Adipose tissue (tissue), 3 donors: ENCODE measurements around the gene B3GALT5. TPM values are rescaled to one million over a fixed set of nuclear protein-coding genes. Genes with fewer than 3 reads are reported as not detected.

Experiments used
- H3K27ac ChIP-seq: one replicate; pipeline ENCODE4 v1.5.1; 2013; ENCODE audit warnings: low read depth, low read length
- WGBS, 3 donors: extraction: QIAGEN DNeasy Blood & Tissue Kit; methylation state at CpG; one replicate each; pipeline ENCODE4 v1.1.7; 2013; 5-methylcytosine and 5-hydroxymethylcytosine counted together
- polyA plus RNA-seq, 3 donors: library from polyadenylated mRNA; stranded (reverse); fragments of 200-250 nt; gene quantifications; one replicate each; pipeline ENCODE4 v1.2.3, GENCODE V29; 2013
- donor health status: healthy with polysubstance abuse.
- donor health status: Bipolar disorder and iron deficiency.
- donor health status: healthy.

The B3GALT5 gene
- polyA plus RNA-seq, 3 donors: 0.18 to 1.0 TPM; not detected in 1

GRCh38 chr21:39601187-39601928 is 11.4 kb upstream of the B3GALT5 start:
- 51 to 61% (median 52%) methylated on average over 17 of the region's 17 CpGs for WGBS, 3 donors
- no peak overlapping the region for H3K27ac ChIP-seq

GRCh38 chr21:39602076-39602689 is 10.6 kb upstream of the B3GALT5 start:
- H3K27ac ChIP-seq: no peak overlapping the region
- WGBS, 3 donors: 88 to 89% (median 88%) methylated on average over 14 of the region's 14 CpGs

GRCh38 chr21:39602793-39603192 is 9.9 kb upstream of the B3GALT5 start:
- no peak overlapping the region for H3K27ac ChIP-seq
- WGBS, 3 donors: 89 to 91% (median 90%) methylated on average over 4 of the region's 4 CpGs

- no peak overlapping the region for H3K27ac ChIP-seq
- WGBS, 3 donors: 85 to 86% (median 85%) methylated on average over 8 of the region's 8 CpGs
These were observed 7.8 kb upstream of the B3GALT5 start for GRCh38 chr21:39604951-39605350.

GRCh38 chr21:39610703-39611102 is 2.0 kb upstream of the B3GALT5 start:
- 55 to 72% (median 72%) methylated on average over 3 of the region's 3 CpGs for WGBS, 3 donors
- no peak overlapping the region for H3K27ac ChIP-seq

GRCh38 chr21:39611551-39612190 is 1.1 kb upstream of the B3GALT5 start:
- 28 to 37% (median 30%) methylated on average over 19 of the region's 19 CpGs for WGBS, 3 donors

GRCh38 chr21:39613041-39613934 is 548 bp downstream of the B3GALT5 start:
- no peak overlapping the region for H3K27ac ChIP-seq
- WGBS, 3 donors: 6 to 10% (median 7%) methylated on average over 40 to 47 of the region's 47 CpGs

More at GRCh38 chr21:39611551-39612190, 1.1 kb upstream of the B3GALT5 start:
- no peak overlapping the region for H3K27ac ChIP-seq

- 20 to 39% (median 23%) methylated on average over 5 of the region's 5 CpGs for WGBS, 3 donors
- no peak overlapping the region for H3K27ac ChIP-seq
These were observed 3.6 kb downstream of the B3GALT5 start for GRCh38 chr21:39616211-39616772.

- no peak overlapping the region for H3K27ac ChIP-seq
These were observed 8.1 kb downstream of the B3GALT5 start for GRCh38 chr21:39620856-39621255.

- no peak overlapping the region for H3K27ac ChIP-seq
- 73 to 78% (median 77%) methylated on average over 12 of the region's 12 CpGs for WGBS, 3 donors
These were observed 12.6 kb downstream of the B3GALT5 start for GRCh38 chr21:39625211-39625895.

GRCh38 chr21:39628385-39628784 is 15.6 kb downstream of the B3GALT5 start:
- 78 to 81% (median 79%) methylated on average over 8 of the region's 8 CpGs for WGBS, 3 donors

GRCh38 chr21:39630191-39630591 is 17.5 kb downstream of the B3GALT5 start:
- 65 to 72% (median 69%) methylated on average over 8 of the region's 8 CpGs for WGBS, 3 donors

More at GRCh38 chr21:39628385-39628784, 15.6 kb downstream of the B3GALT5 start:
- no peak overlapping the region for H3K27ac ChIP-seq

GRCh38 chr21:39630827-39631226 is 18.1 kb downstream of the B3GALT5 start:
- H3K27ac ChIP-seq: no peak overlapping the region
- 40 to 57% (median 50%) methylated on average over 2 of the region's 2 CpGs for WGBS, 3 donors

More at GRCh38 chr21:39630191-39630591, 17.5 kb downstream of the B3GALT5 start:
- no peak overlapping the region for H3K27ac ChIP-seq

- 84% methylated on average over 10 of the region's 10 CpGs for WGBS, 3 donors
- H3K27ac ChIP-seq: no peak overlapping the region
These were observed 19.3 kb downstream of the B3GALT5 start for GRCh38 chr21:39631842-39632562.

GRCh38 chr21:39632796-39633442 is 20.2 kb downstream of the B3GALT5 start:
- no peak overlapping the region for H3K27ac ChIP-seq
- WGBS, 3 donors: 93 to 100% (median 97%) methylated on average over 1 of the region's 1 CpG

- WGBS, 3 donors: 75 to 84% (median 77%) methylated on average over 5 of the region's 5 CpGs
- H3K27ac ChIP-seq: no peak overlapping the region
These were observed 21.0 kb downstream of the B3GALT5 start for GRCh38 chr21:39633770-39634181.

- H3K27ac ChIP-seq: no peak overlapping the region
- 90 to 96% (median 93%) methylated on average over 10 of the region's 10 CpGs for WGBS, 3 donors
These were observed 21.8 kb downstream of the B3GALT5 start for GRCh38 chr21:39634507-39634906.
